Progenitor cell of endocrine pancreas (in vitro differentiated cells): ENCODE data around the gene CACNA2D4. TPM values are rescaled to one million over a fixed set of nuclear protein-coding genes. Genes with fewer than 3 reads are reported as not detected.
A peak's percentile ranks its signal among the peaks of the same experiment; 100 is the strongest.
"Not testable (repeated sequence)": the region's sequence is repeated elsewhere in the genome, so short reads cannot be mapped to it uniquely, and the experiment has no call there.

Experiments used
- DNase-seq: peaks from one replicate; pipeline ENCODE4 v3.0.0; 2021; ENCODE audit warnings: low spot score; ENCODE audit not compliant: unreplicated experiment
- H3K27ac Mint-ChIP-seq: 2 replicates; pipeline ENCODE4 v1.8.0; 2021; ENCODE audit warnings: mild to moderate bottlenecking, moderate library complexity, mixed read lengths
- H3K27me3 Mint-ChIP-seq: 2 replicates; pipeline ENCODE4 v1.8.0; 2021; ENCODE audit warnings: mixed read lengths
- H3K36me3 Mint-ChIP-seq: 2 replicates; pipeline ENCODE4 v1.8.0; 2022; ENCODE audit warnings: mixed read lengths; ENCODE audit not compliant: insufficient read depth
- H3K4me1 Mint-ChIP-seq: 2 replicates; pipeline ENCODE4 v1.8.0; 2021; ENCODE audit warnings: low read depth, mixed read lengths
- H3K4me3 Mint-ChIP-seq: 2 replicates; pipeline ENCODE4 v1.8.0; 2021; ENCODE audit warnings: low read depth, mild to moderate bottlenecking, moderate library complexity, mixed read lengths
- H3K9me3 Mint-ChIP-seq: 2 replicates; pipeline ENCODE4 v1.8.0; 2021; ENCODE audit warnings: low read depth, mixed read lengths
- CTCF ChIP-seq: fragments of 200-600 bp; sonication (generic); IDR thresholded peaks from one replicate; pipeline ENCODE4 v1.5.0; 2021; ENCODE audit warnings: antibody characterized with exemption, mild to moderate bottlenecking; ENCODE audit not compliant: unreplicated experiment
- total RNA-seq: library from RNA; stranded (reverse); gene quantifications from 2 replicates; pipeline ENCODE4 v1.2.1, GENCODE V29; 2021

CACNA2D4 gene
- total RNA-seq, 1 donor from 2014 or later, result 0.34 TPM

GRCh38 chr12:1956716-1957115 lies 38.3 kb upstream of the CACNA2D4 start:
- DNase-seq, result no peak
- no peak overlapping the region for H3K4me3 Mint-ChIP-seq
- H3K36me3 Mint-ChIP-seq, result peaks cover 37% of the 10 kb centered on the region
- H3K9me3 Mint-ChIP-seq, result peaks cover 9% of the 10 kb centered on the region
- peaks cover 9% of the 10 kb centered on the region for H3K4me1 Mint-ChIP-seq
- H3K27ac Mint-ChIP-seq, result no peak overlapping the region
- TF ChIP-seq CTCF, result no peak
- H3K27me3 Mint-ChIP-seq, result no peaks in the 10 kb centered on the region

GRCh38 chr12:1949771-1950470 lies 31.5 kb upstream of the CACNA2D4 start:
- Mint-ChIP-seq H3K4me3 (no peak overlapping the region), H3K27me3 (no peaks in the 10 kb centered on the region), H3K9me3 (peaks cover 5% of the 10 kb centered on the region), H3K4me1 (no peaks in the 10 kb centered on the region), H3K36me3 (peaks cover 52% of the 10 kb centered on the region), H3K27ac (no peak overlapping the region)
- TF ChIP-seq CTCF, result no peak
- no peak for DNase-seq

GRCh38 chr12:1948883-1949282 lies 30.4 kb upstream of the CACNA2D4 start:
- Mint-ChIP-seq H3K27me3 (no peaks in the 10 kb centered on the region), H3K36me3 (peaks cover 61% of the 10 kb centered on the region), H3K4me1 (no peaks in the 10 kb centered on the region), H3K4me3 (no peak overlapping the region), H3K27ac (peak overlapping the region; percentile 55), H3K9me3 (peaks cover 9% of the 10 kb centered on the region)
- no peak for TF ChIP-seq CTCF
- no peak for DNase-seq

GRCh38 chr12:1947081-1947480 lies 28.6 kb upstream of the CACNA2D4 start:
- Mint-ChIP-seq H3K27ac (no peak overlapping the region), H3K4me1 (no peaks in the 10 kb centered on the region), H3K27me3 (no peaks in the 10 kb centered on the region), H3K36me3 (peaks cover 67% of the 10 kb centered on the region), H3K4me3 (no peak overlapping the region), H3K9me3 (peaks cover 10% of the 10 kb centered on the region)
- no peak for DNase-seq
- TF ChIP-seq CTCF, result no peak

- Mint-ChIP-seq H3K9me3 (peaks cover 10% of the 10 kb centered on the region), H3K4me1 (no peaks in the 10 kb centered on the region), H3K4me3 (no peak overlapping the region), H3K36me3 (peaks cover 63% of the 10 kb centered on the region), H3K27ac (no peak overlapping the region), H3K27me3 (no peaks in the 10 kb centered on the region)
- no peak for TF ChIP-seq CTCF
- no peak for DNase-seq
These were observed 27.8 kb upstream of the CACNA2D4 start for GRCh38 chr12:1946296-1946695.

- not testable (repeated sequence) for H3K27me3 Mint-ChIP-seq, H3K4me3 Mint-ChIP-seq, DNase-seq, H3K27ac Mint-ChIP-seq, H3K4me1 Mint-ChIP-seq
- H3K36me3 Mint-ChIP-seq, result peaks cover 62% of the 10 kb centered on the region
- peaks cover 10% of the 10 kb centered on the region for H3K9me3 Mint-ChIP-seq
These were observed 27.1 kb upstream of the CACNA2D4 start for GRCh38 chr12:1945502-1945901.
